Lower leg skin (tissue), 3 donors: Measurements from ENCODE around the gene AUH.

Experiments
- CTCF ChIP-seq, 3 donors: fragments of 450-650 bp; IDR thresholded peaks; one replicate each; pipeline ENCODE4 v1.5.1; 2016; ENCODE audit warnings: antibody characterized with exemption in 3 of 3, mild to moderate bottlenecking in 3 of 3, moderate library complexity in 2 of 3
- POLR2A ChIP-seq, 2 donors: fragments of 450-650 bp; IDR thresholded peaks; one replicate each; pipeline ENCODE4 v1.6.1; 2016 to 2017; ENCODE audit warnings: antibody characterized with exemption in 2 of 2, mild to moderate bottlenecking in 1 of 2, moderate library complexity in 1 of 2

DNA sequence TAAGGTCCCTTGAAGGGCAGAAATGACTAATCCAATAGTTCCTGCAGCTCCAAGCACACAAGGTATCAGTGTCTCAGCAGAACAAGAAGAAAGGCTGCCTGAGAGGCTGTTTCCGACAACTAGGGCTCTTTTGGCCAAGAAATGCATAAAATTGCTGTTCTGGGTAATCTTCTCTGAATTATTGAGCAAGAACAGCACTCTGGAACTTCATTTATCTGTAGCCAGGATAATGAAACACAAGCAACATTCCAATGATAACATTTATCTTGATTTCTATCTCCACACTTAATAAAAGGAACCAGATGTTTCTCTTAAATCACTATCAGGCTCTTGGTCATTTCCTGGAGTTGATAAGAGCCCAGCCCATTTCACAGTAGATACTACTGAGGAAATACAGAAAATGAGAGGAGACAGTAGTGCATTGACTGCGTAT lies 17.0 kb upstream of the AUH start:
- TF ChIP-seq CTCF (IDR thresholded peaks at IDR 0.05): no peak
- TF ChIP-seq POLR2A (IDR thresholded peaks at IDR 0.05): no peak
